Measurements from ENCODE around the gene AAK1.
"Not testable (repeated sequence)": the region's sequence is repeated elsewhere in the genome, so short reads cannot be mapped to it uniquely, and the experiment has no call there.

The AAK1 gene

DNA sequence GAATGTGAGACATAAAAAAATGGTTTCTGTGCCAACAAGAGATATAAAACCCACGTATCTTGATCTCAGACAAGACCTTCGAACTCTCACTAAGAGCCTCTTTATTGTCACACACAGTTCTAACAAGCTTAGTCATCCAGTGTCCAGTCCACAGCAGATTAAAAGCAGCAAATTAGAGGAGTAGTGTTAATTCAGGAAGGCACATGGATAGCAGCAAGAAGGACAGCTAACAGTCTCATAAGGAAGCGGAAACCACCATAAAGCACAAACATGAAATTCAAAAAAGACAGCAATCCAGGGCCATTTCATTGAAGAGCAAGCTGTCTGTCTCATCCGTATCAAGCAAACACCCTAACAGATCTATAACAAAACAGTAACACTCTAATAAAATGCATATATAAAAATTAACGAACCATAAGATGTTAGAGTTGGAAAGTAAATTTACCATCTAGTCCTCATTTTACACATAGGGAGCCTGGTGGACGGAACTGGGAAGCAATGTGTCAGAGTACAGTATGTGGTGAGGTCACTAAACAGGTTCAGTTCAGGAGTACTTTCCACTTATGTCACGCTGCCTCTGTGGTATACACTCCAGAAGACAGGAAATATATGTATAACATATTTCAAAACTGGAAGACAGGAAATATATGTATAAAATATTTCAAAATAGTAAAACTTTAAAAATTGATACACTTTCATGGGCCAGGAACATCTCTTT, 18.3 kb downstream of the AAK1 start:
- H3K9me3 ChIP-seq (ENCODE audit: control insufficient read depth, insufficient read depth, low read length) = no peaks in the 10 kb centered on the region
- no peaks in the 10 kb centered on the region for H3K4me1 ChIP-seq (ENCODE audit: insufficient read depth, low read length)
- no peaks in the 10 kb centered on the region for H3K36me3 ChIP-seq (ENCODE audit: insufficient read depth, low read length)
- H3K9ac ChIP-seq (ENCODE audit: low read depth, low read length) = no peak overlapping the region

DNA sequence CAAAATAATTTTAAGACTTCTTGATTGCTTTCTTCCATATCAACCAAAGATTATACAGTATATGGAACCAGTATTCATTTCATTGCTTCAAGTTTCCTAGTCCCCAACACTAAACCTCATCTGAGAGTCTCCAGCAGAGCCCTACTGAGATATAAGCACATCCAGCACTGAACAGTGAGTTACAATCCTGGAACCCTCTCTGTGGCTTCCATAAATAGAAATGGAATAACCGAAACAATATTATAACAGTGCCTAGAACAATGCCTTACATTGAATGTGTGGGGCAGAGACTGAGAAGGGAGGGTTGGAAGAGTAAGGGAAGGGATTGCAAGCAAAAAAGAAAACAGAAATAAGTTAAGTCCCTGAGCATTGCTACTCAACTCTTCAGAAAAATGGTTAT, 18.9 kb downstream of the AAK1 start:
- Histone ChIP-seq H3K9ac (ENCODE audit: low read depth, low read length) (no peak overlapping the region), H3K36me3 (ENCODE audit: insufficient read depth, low read length) (no peaks in the 10 kb centered on the region), H3K9me3 (ENCODE audit: control insufficient read depth, insufficient read depth, low read length) (no peaks in the 10 kb centered on the region), H3K4me1 (ENCODE audit: insufficient read depth, low read length) (no peaks in the 10 kb centered on the region)

DNA sequence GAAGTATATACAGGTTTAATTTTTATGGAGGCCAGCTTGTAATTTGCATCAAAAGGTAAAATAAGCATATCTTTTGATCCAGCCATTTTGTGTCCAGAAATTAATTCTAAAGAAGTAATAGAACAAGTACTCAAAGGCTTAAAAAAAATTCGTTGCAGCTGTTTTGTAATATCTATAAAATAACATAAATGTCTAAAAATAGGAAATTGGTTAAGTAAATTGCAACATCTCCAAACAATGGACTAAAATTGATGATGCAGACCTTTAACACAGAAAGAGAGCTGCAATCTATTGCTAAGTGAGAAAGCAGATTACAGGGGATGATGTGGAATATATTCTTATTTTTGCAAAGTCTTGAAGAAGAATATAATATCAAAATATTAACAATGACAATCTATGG, 19.4 kb downstream of the AAK1 start:
- Histone ChIP-seq H3K36me3 (ENCODE audit: insufficient read depth, low read length) (no peaks in the 10 kb centered on the region), H3K4me1 (ENCODE audit: insufficient read depth, low read length) (0 out of 2 replicates have a peak, but pooled peaks cover 4% of the 10 kb centered on the region), H3K9me3 (ENCODE audit: control insufficient read depth, insufficient read depth, low read length) (no peaks in the 10 kb centered on the region), H3K9ac (ENCODE audit: low read depth, low read length) (no peak overlapping the region)

- H3K9ac ChIP-seq (ENCODE audit: low read depth, low read length) = no peak overlapping the region
- H3K9me3 ChIP-seq (ENCODE audit: control insufficient read depth, insufficient read depth, low read length) = no peaks in the 10 kb centered on the region
- H3K4me1 ChIP-seq (ENCODE audit: insufficient read depth, low read length) = 0 out of 2 replicates have a peak, but pooled peaks cover 4% of the 10 kb centered on the region
- no peaks in the 10 kb centered on the region for H3K36me3 ChIP-seq (ENCODE audit: insufficient read depth, low read length)
Measured at GRCh38 chr2:69623236-69623635, 20.3 kb downstream of the AAK1 start.

- H3K36me3 ChIP-seq (ENCODE audit: insufficient read depth, low read length); H3K9me3 ChIP-seq (ENCODE audit: control insufficient read depth, insufficient read depth, low read length); H3K9ac ChIP-seq (ENCODE audit: low read depth, low read length); H3K4me1 ChIP-seq (ENCODE audit: insufficient read depth, low read length): not testable (repeated sequence)
Measured at GRCh38 chr2:69622805-69623204, 20.7 kb downstream of the AAK1 start.

GRCh38 chr2:69622017-69622540, 21.5 kb downstream of the AAK1 start:
- H3K4me1 ChIP-seq (ENCODE audit: insufficient read depth, low read length); H3K36me3 ChIP-seq (ENCODE audit: insufficient read depth, low read length); H3K9ac ChIP-seq (ENCODE audit: low read depth, low read length); H3K9me3 ChIP-seq (ENCODE audit: control insufficient read depth, insufficient read depth, low read length): not testable (repeated sequence)

DNA sequence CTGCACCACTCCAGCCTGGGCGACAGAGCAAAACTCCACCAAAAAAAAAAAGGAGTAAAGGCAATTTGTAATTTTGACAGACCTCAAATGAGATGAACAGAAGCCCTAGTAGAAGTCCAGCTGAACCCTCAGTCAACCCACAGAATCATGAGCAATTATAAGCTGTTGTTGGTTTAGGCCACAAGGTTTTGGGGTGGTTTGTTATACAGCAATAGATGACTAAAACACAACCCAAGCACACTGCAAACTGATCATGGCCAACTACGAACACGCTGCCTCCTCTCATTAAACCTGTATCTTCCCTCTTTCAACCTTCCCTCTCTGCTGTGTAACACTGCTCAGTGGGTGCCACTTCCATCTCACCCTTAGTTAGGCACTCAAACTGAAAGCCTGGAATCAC, 22.1 kb downstream of the AAK1 start:
- no peaks in the 10 kb centered on the region for H3K9me3 ChIP-seq (ENCODE audit: control insufficient read depth, insufficient read depth, low read length)
- no peaks in the 10 kb centered on the region for H3K36me3 ChIP-seq (ENCODE audit: insufficient read depth, low read length)
- 0 out of 2 replicates have a peak, but pooled peaks cover 4% of the 10 kb centered on the region for H3K4me1 ChIP-seq (ENCODE audit: insufficient read depth, low read length)
- no peak overlapping the region for H3K9ac ChIP-seq (ENCODE audit: low read depth, low read length)

- no peaks in the 10 kb centered on the region for H3K36me3 ChIP-seq (ENCODE audit: insufficient read depth, low read length)
- no peaks in the 10 kb centered on the region for H3K9me3 ChIP-seq (ENCODE audit: control insufficient read depth, insufficient read depth, low read length)
- 0 out of 2 replicates have a peak, but pooled peaks cover 4% of the 10 kb centered on the region for H3K4me1 ChIP-seq (ENCODE audit: insufficient read depth, low read length)
- H3K9ac ChIP-seq (ENCODE audit: low read depth, low read length) = no peak overlapping the region
Measured at GRCh38 chr2:69620870-69621269, 22.7 kb downstream of the AAK1 start.

GRCh38 chr2:69619725-69620124, 23.8 kb downstream of the AAK1 start:
- no peak overlapping the region for H3K9ac ChIP-seq (ENCODE audit: low read depth, low read length)

DNA sequence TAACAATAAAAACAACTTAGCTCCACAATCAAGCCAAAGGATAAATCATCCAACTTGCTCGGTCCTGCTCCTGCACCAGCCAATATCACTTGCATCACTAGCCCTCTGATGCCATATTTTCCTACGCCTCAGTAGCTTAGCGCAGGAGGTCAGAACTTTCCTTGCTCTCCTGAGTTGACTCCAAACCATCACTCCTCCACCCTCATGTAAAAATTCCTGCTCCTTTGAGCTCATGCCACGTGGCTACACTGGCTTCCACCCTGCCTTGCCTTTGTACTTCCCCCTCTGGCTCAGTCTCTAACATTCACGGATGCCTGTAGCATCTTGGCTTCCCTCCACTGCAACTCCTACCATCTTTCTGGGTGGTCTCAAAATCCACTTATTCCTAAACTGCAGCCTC, 25.2 kb downstream of the AAK1 start:
- no peaks in the 10 kb centered on the region for H3K9me3 ChIP-seq (ENCODE audit: control insufficient read depth, insufficient read depth, low read length)
- H3K4me1 ChIP-seq (ENCODE audit: insufficient read depth, low read length) = 0 out of 2 replicates have a peak, but pooled peaks cover 4% of the 10 kb centered on the region
- H3K9ac ChIP-seq (ENCODE audit: low read depth, low read length) = no peak overlapping the region
- no peaks in the 10 kb centered on the region for H3K36me3 ChIP-seq (ENCODE audit: insufficient read depth, low read length)

More at GRCh38 chr2:69619725-69620124, 23.8 kb downstream of the AAK1 start:
- 0 out of 2 replicates have a peak, but pooled peaks cover 4% of the 10 kb centered on the region for H3K4me1 ChIP-seq (ENCODE audit: insufficient read depth, low read length)
- no peaks in the 10 kb centered on the region for H3K36me3 ChIP-seq (ENCODE audit: insufficient read depth, low read length)
- H3K9me3 ChIP-seq (ENCODE audit: control insufficient read depth, insufficient read depth, low read length) = no peaks in the 10 kb centered on the region

DNA sequence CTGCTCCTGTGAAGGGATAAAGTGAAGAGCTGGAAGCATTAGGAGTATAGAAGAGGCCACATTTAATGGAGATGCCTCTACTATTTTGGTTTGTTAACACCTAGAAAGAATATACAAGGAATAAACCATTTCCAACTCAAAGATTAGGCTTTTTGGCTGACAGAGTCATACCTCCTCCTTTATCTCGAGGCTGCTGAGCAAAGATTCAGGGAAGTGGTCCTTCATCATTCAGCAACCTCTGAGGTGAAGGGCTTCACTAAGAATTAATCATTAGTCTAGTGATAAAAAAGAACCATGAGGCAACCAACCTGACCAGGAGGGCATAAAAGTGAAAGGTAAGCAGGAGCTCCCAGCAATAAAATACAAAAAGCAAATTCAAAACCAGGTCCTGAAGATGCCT, 25.8 kb downstream of the AAK1 start:
- 0 out of 2 replicates have a peak, but pooled peaks cover 4% of the 10 kb centered on the region for H3K4me1 ChIP-seq (ENCODE audit: insufficient read depth, low read length)
- H3K9ac ChIP-seq (ENCODE audit: low read depth, low read length) = no peak overlapping the region
- H3K9me3 ChIP-seq (ENCODE audit: control insufficient read depth, insufficient read depth, low read length) = no peaks in the 10 kb centered on the region
- no peaks in the 10 kb centered on the region for H3K36me3 ChIP-seq (ENCODE audit: insufficient read depth, low read length)

DNA sequence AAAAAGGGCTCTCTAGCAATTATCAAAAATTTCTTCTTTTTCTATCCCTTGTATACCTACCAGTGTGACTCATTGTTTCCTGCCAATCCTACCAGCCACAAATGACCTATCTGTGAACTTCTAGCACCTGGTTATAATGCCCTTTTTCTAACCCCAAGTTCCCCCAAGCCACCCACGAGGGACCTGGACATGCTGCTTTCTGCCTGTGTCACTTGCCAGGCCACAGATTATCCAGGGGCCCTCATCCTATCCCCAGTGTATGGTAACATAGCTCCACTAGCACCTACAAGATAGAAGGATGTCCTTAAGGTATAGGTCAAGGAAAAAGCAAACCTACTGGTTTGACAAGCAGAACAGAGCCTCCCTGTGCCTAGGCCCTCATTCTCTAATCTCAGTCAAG, 26.8 kb downstream of the AAK1 start:
- Histone ChIP-seq H3K9ac (ENCODE audit: low read depth, low read length) (no peak overlapping the region), H3K4me1 (ENCODE audit: insufficient read depth, low read length) (0 out of 2 replicates have a peak, but pooled peaks cover 4% of the 10 kb centered on the region), H3K9me3 (ENCODE audit: control insufficient read depth, insufficient read depth, low read length) (no peaks in the 10 kb centered on the region), H3K36me3 (ENCODE audit: insufficient read depth, low read length) (no peaks in the 10 kb centered on the region)

DNA sequence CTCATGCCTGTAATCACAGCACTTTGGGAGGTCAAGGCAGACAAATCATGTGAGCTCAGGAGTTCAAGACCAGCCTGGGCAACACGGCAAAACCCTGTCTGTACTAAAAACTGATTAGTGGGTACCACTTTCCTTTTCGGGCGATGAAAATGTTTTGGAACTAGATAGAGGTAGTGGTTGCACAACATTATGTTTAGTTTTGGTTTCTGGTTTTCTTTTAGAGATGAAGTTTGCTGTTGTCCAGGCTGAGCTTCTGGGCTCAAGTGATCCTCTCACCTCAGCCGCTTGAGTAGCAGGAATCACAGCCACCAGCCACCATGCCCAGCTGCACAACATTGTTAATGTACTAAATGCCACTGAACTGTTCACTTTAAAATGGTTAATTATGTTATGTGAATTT, 27.6 kb downstream of the AAK1 start:
- H3K9ac ChIP-seq (ENCODE audit: low read depth, low read length) = no peak overlapping the region
- H3K9me3 ChIP-seq (ENCODE audit: control insufficient read depth, insufficient read depth, low read length) = no peaks in the 10 kb centered on the region
- no peaks in the 10 kb centered on the region for H3K36me3 ChIP-seq (ENCODE audit: insufficient read depth, low read length)
- 0 out of 2 replicates have a peak, but pooled peaks cover 4% of the 10 kb centered on the region for H3K4me1 ChIP-seq (ENCODE audit: insufficient read depth, low read length)

DNA sequence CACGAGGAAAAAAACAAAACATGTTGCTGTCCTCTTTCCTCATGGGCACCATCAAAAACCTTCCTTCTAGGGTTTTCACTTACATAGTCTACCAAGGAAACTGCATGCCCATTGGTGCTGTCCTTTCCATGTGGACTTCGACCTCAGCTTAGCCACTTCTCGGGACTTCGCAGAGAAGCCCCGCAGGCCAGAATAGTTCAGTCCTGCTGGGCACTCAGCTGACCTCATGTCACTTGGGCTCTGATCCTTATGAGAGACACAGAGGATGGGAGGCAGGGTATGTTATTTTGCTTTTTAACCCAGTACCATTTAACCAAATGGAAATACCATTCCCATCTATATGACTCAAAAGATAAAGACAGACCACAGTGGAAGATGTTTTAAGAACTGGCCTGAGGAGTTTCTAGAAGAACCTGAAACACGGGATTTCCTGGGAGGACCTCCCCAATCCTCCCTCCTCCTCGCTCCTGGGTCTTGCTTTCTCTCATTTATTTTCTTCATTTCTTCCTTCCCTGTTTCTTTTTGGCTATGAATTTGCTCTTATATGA, 28.4 kb downstream of the AAK1 start:
- H3K4me1 ChIP-seq (ENCODE audit: insufficient read depth, low read length) = 0 out of 2 replicates have a peak, but pooled peaks cover 4% of the 10 kb centered on the region
- no peaks in the 10 kb centered on the region; the same call in 1 of the 2 replicates for H3K9me3 ChIP-seq (ENCODE audit: control insufficient read depth, insufficient read depth, low read length)
- H3K36me3 ChIP-seq (ENCODE audit: insufficient read depth, low read length) = no peaks in the 10 kb centered on the region
- no peak overlapping the region for H3K9ac ChIP-seq (ENCODE audit: low read depth, low read length)

GRCh38 chr2:69612707-69613106, 30.8 kb downstream of the AAK1 start:
- no peak overlapping the region for H3K9ac ChIP-seq (ENCODE audit: low read depth, low read length)

More at GRCh38 chr2:69612707-69613106, 30.8 kb downstream of the AAK1 start:
- Histone ChIP-seq H3K36me3 (ENCODE audit: insufficient read depth, low read length) (no peaks in the 10 kb centered on the region), H3K4me1 (ENCODE audit: insufficient read depth, low read length) (no peaks in the 10 kb centered on the region), H3K9me3 (ENCODE audit: control insufficient read depth, insufficient read depth, low read length) (no peaks in the 10 kb centered on the region; the same call in 1 of the 2 replicates)
